IMR-90 (cell line): Measurements from ENCODE around the gene ARMC9. TPM values are rescaled to one million over a fixed set of nuclear protein-coding genes. Genes with fewer than 3 reads are reported as not detected.
A peak's percentile ranks its signal among the peaks of the same experiment; 100 is the strongest.

Experiments used
- ATAC-seq: fragments of 200-7000 bp; cut with Tn5 transposase; 2 replicates; pipeline ENCODE4 v1.9.1; 2020; ENCODE audit warnings: low read depth, mild to moderate bottlenecking, moderate library complexity
- BruUV-seq: library from RNA; stranded (reverse); fragments of 400-500 nt; replicated peaks from 2 replicates; lab custom pipeline; 2021; lab: Mats Ljungman, UMichigan
- CTCF ChIA-PET: fragments of 300-600 bp; formaldehyde crosslinking; extraction: SDS; loops from one replicate; lab custom pipeline; 2021; ENCODE audit warnings: antibody characterized with exemption; lab: Yijun Ruan, JAX
- POLR2A ChIA-PET: fragments of 300-600 bp; sonication (Branson Sonifier 250); formaldehyde crosslinking; loops from one replicate; lab custom pipeline; 2022; ENCODE audit warnings: antibody characterized with exemption; ENCODE audit not compliant: unreplicated experiment; lab: Charles Lee
- DNase-seq: peaks from one replicate; pipeline ENCODE4 v3.0.0; 2013
- H2AFZ ChIP-seq: replicated peaks from 2 replicates; pipeline ENCODE3; 2013; ENCODE audit warnings: low read length, mild to moderate bottlenecking; ENCODE audit not compliant: poor library complexity
- H2AK5ac ChIP-seq: 2 replicates; pipeline ENCODE4 v1.6.1; 2013; ENCODE audit warnings: low read depth, low read length, inconsistent platforms
- H2AK9ac ChIP-seq: replicated peaks from 2 replicates; pipeline ENCODE3; 2013; ENCODE audit warnings: mild to moderate bottlenecking, low read depth, low read length, moderate library complexity; ENCODE audit not compliant: poor library complexity
- H2BK120ac ChIP-seq: 2 replicates; pipeline ENCODE4 v1.6.1; 2013; ENCODE audit warnings: low read depth, low read length, inconsistent platforms
- H2BK15ac ChIP-seq: 3 replicates; pipeline ENCODE4 v1.6.1; 2013; ENCODE audit warnings: low read depth, low read length, inconsistent platforms
- H2BK20ac ChIP-seq: 2 replicates; pipeline ENCODE4 v1.6.1; 2013; ENCODE audit warnings: low read depth, mild to moderate bottlenecking, inconsistent platforms, low read length, moderate library complexity
- H2BK5ac ChIP-seq: 2 replicates; pipeline ENCODE4 v1.6.1; 2013; ENCODE audit warnings: mild to moderate bottlenecking, low read depth, low read length, inconsistent platforms; ENCODE audit not compliant: poor library complexity, severe bottlenecking
- H3K14ac ChIP-seq: replicated peaks from 2 replicates; pipeline ENCODE4 v1.6.1; 2013; ENCODE audit warnings: low read depth, low read length, inconsistent platforms
- H3K18ac ChIP-seq: 2 replicates; pipeline ENCODE4 v1.6.1; 2013; ENCODE audit warnings: low read depth, low read length, control low read depth
- H3K23ac ChIP-seq: 2 replicates; pipeline ENCODE4 v1.6.1; 2013; ENCODE audit warnings: low read depth, low read length, inconsistent platforms
- H3K27ac ChIP-seq: 2 replicates; pipeline ENCODE4 v1.5.1; 2013; ENCODE audit warnings: mild to moderate bottlenecking, control low read depth, low read length; ENCODE audit not compliant: insufficient read depth
- H3K27me3 ChIP-seq: 2 replicates; pipeline ENCODE4 v1.6.1; 2013; ENCODE audit warnings: low read length; ENCODE audit not compliant: control insufficient read depth, insufficient read depth
- H3K36me3 ChIP-seq: 2 replicates; pipeline ENCODE4 v1.6.1; 2013; ENCODE audit warnings: low read length, mixed read lengths; ENCODE audit not compliant: control insufficient read depth, insufficient read depth
- H3K4ac ChIP-seq: 2 replicates; pipeline ENCODE4 v1.6.1; 2013; ENCODE audit warnings: low read depth, low read length, inconsistent platforms
- H3K4me1 ChIP-seq: 2 replicates; pipeline ENCODE4 v1.6.1; 2013; ENCODE audit warnings: low read length, mixed read lengths; ENCODE audit not compliant: control insufficient read depth, insufficient read depth
- H3K4me2 ChIP-seq: 2 replicates; pipeline ENCODE4 v1.6.1; 2013; ENCODE audit warnings: low read depth, mild to moderate bottlenecking, control low read depth, low read length, moderate library complexity
- H3K4me3 ChIP-seq: 2 replicates; pipeline ENCODE4 v1.5.1; 2013; ENCODE audit warnings: low read depth, mild to moderate bottlenecking, control low read depth, low read length, moderate library complexity; ENCODE audit not compliant: insufficient read depth
- H3K56ac ChIP-seq: 2 replicates; pipeline ENCODE4 v1.6.1; 2013; ENCODE audit warnings: low read length, inconsistent platforms; ENCODE audit not compliant: insufficient read depth; ENCODE audit errors: extremely low read depth
- H3K79me1 ChIP-seq, 2 experiments: 2 replicates each; pipeline ENCODE4 v1.6.1; 2013; ENCODE audit warnings: low read length in 2 of 2, inconsistent platforms in 1 of 2, low read depth in 1 of 2
- H3K9ac ChIP-seq: 2 replicates; pipeline ENCODE4 v1.6.1; 2013; ENCODE audit warnings: low read depth, low read length, control low read depth
- H3K9me1 ChIP-seq: 2 replicates; pipeline ENCODE4 v1.6.1; 2013; ENCODE audit warnings: low read length, inconsistent platforms; ENCODE audit not compliant: insufficient read depth
- H3K9me3 ChIP-seq: 2 replicates; pipeline ENCODE4 v1.6.1; 2013; ENCODE audit warnings: low read length; ENCODE audit not compliant: control insufficient read depth, insufficient read depth
- H4K20me1 ChIP-seq: 2 replicates; pipeline ENCODE4 v1.6.1; 2013; ENCODE audit warnings: low read length, inconsistent platforms; ENCODE audit not compliant: insufficient read depth
- H4K5ac ChIP-seq: 2 replicates; pipeline ENCODE4 v1.6.1; 2013; ENCODE audit warnings: mild to moderate bottlenecking, low read depth, low read length, control low read depth
- H4K8ac ChIP-seq, 2 experiments: 2 replicates each; pipeline ENCODE4 v1.6.1; 2013; ENCODE audit warnings: low read depth in 2 of 2, low read length in 2 of 2, control low read depth in 1 of 2, inconsistent platforms in 1 of 2
- H4K91ac ChIP-seq: 2 replicates; pipeline ENCODE4 v1.6.1; 2013; ENCODE audit warnings: low read depth, low read length, inconsistent platforms; ENCODE audit not compliant: insufficient read depth
- BHLHE40 ChIP-seq: fragments of 150-350 bp; IDR thresholded peaks from 2 replicates; pipeline ENCODE4 v1.6.1; 2016; ENCODE audit warnings: mild to moderate bottlenecking, low read depth, low read length
- CEBPB ChIP-seq: IDR thresholded peaks from 2 replicates; pipeline ENCODE4 v1.6.1; 2012; ENCODE audit warnings: low read depth, low read length, improper control_type of control experiment
- CHD1 ChIP-seq: IDR thresholded peaks from 2 replicates; pipeline ENCODE4 v1.6.1; 2012; ENCODE audit warnings: low read depth, low read length, improper control_type of control experiment
- FOS ChIP-seq: fragments of 150-350 bp; IDR thresholded peaks from 2 replicates; pipeline ENCODE4 v1.6.1; 2016; ENCODE audit warnings: low read depth, low read length
- MAFK ChIP-seq: IDR thresholded peaks from 2 replicates; pipeline ENCODE4 v1.6.1; 2012; ENCODE audit warnings: low read depth, low read length, improper control_type of control experiment
- MAZ ChIP-seq: IDR thresholded peaks from 2 replicates; pipeline ENCODE4 v1.6.1; 2012; ENCODE audit warnings: low read depth, mild to moderate bottlenecking, low read length, improper control_type of control experiment, moderate library complexity, borderline replicate concordance
- MXI1 ChIP-seq: IDR thresholded peaks from 2 replicates; pipeline ENCODE4 v1.6.1; 2012; ENCODE audit warnings: low read depth, mild to moderate bottlenecking, low read length, moderate library complexity, borderline replicate concordance
- NFE2L2 ChIP-seq: fragments of 150-350 bp; IDR thresholded peaks from 2 replicates; pipeline ENCODE4 v1.6.1; 2016; ENCODE audit warnings: low read depth, mild to moderate bottlenecking, low read length
- POLR2A ChIP-seq: IDR thresholded peaks from 2 replicates; pipeline ENCODE4 v1.6.1; 2012; ENCODE audit warnings: mild to moderate bottlenecking, low read depth, low read length
- RAD21 ChIP-seq: IDR thresholded peaks from 2 replicates; pipeline ENCODE4 v1.6.1; 2012; ENCODE audit warnings: low read length, improper control_type of control experiment
- RCOR1 ChIP-seq: IDR thresholded peaks from 2 replicates; pipeline ENCODE4 v1.6.1; 2012; ENCODE audit warnings: mild to moderate bottlenecking, low read length, improper control_type of control experiment; ENCODE audit not compliant: insufficient replicate concordance
- RFX5 ChIP-seq: IDR thresholded peaks from 2 replicates; pipeline ENCODE4 v1.8.0; 2012; ENCODE audit warnings: low read depth, mild to moderate bottlenecking, low read length, moderate library complexity
- SMC3 ChIP-seq: fragments of 150-350 bp; IDR thresholded peaks from 2 replicates; pipeline ENCODE4 v1.6.1; 2016; ENCODE audit warnings: low read depth, mild to moderate bottlenecking, antibody characterized with exemption, low read length, moderate library complexity
- WGBS, 2 experiments: methylation state at CpG; one replicate each; pipeline versions ENCODE4 v1.1.5 to v1.1.7; 2013; ENCODE audit warnings: missing lambda C conversion rate in 2 of 2; ENCODE audit not compliant: insufficient read length in 1 of 2; ENCODE audit errors: extremely low coverage in 2 of 2; 5-methylcytosine and 5-hydroxymethylcytosine counted together
- dilution Hi-C: fragments of 300-500 bp; cut with HindIII; formaldehyde crosslinking; loops from one replicate; pipeline ENCODE4 v1.14.3; 2018; ENCODE audit warnings: low sequenced_read_pairs; ENCODE audit not compliant: unreplicated experiment
- in situ Hi-C: fragments of 300-500 bp; cut with MboI; formaldehyde crosslinking; loops from 3 replicates; pipeline ENCODE4 v1.14.3; 2019; ENCODE audit warnings: low sequenced_read_pairs, inconsistent platforms, mixed read lengths
- intact Hi-C: fragments of 100-400 bp; cut with micrococcal nuclease; formaldehyde crosslinking; loops from 2 replicates; pipeline ENCODE4 v1.10.0; 2022
- polyA plus RNA-seq, 3 experiments: library from polyadenylated mRNA; depleted of rRNA; stranded (reverse); fragments of >200 nt; gene quantifications; 2 replicates each; pipeline ENCODE4 v1.2.3, GENCODE V29; 2012; ENCODE audit warnings: low replicate concordance in 1 of 3
- total RNA-seq: library from RNA; depleted of rRNA; stranded (reverse); fragments of >200 nt; gene quantifications from 2 replicates; pipeline ENCODE4 v1.2.3, GENCODE V29; 2012
- TF ChIP-seq, protein P1 (sequence below): fragments of 150-350 bp; IDR thresholded peaks from 2 replicates; pipeline ENCODE4 v1.6.1; 2017; ENCODE audit warnings: mild to moderate bottlenecking, antibody characterized with exemption, low read length, low read depth
- TF ChIP-seq, protein P2 (sequence below): fragments of 150-350 bp; IDR thresholded peaks from 2 replicates; pipeline ENCODE4 v1.6.1; 2016; ENCODE audit warnings: low read depth, mild to moderate bottlenecking, low read length, moderate library complexity, borderline replicate concordance

The ARMC9 gene
- total and polyA plus RNA-seq, 2 of the 4 experiments (the other 2 are of a cell fraction), result 36.0 to 46.6 TPM

DNA sequence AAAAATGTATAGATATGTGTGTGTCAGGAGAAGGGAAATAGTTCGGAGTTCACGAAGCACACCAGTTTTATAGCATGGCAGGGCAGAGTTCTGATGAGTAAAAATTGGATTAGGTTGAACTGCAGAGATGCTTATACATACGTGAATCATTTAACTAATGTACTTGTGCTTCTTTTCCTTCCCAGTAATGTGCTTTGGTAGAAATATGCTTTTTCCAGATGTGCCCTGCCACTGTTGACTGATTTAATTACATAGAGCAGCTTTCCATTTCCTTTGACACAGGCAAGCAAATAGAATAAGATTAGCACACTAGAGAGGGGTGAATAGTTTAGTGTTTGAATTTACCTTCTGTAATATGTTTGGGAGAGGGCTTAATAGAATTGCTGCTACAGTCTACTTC lies 28.9 kb upstream of the ARMC9 start:
- peak overlapping the region; percentile 58; the same call in 1 of the 2 replicates for H3K4ac ChIP-seq
- peak overlapping the region; percentile 79; the same call in 1 of the 2 replicates for H2BK120ac ChIP-seq
- dilution Hi-C loops, result no loop called here
- H3K79me1 ChIP-seq, result peaks cover 8 to 36% of the 10 kb centered on the region in 2 experiments; a peak in 3 of 4 replicates
- no peaks in the 10 kb centered on the region for H3K27me3 ChIP-seq
- no peak overlapping the region for H3K4me2 ChIP-seq
- peak overlapping the region; percentile 39 for H4K5ac ChIP-seq
- in situ Hi-C loops, result no loop called here
- H3K9me3 ChIP-seq, result no peaks in the 10 kb centered on the region
- H3K4me3 ChIP-seq, result no peak overlapping the region
- WGBS, 2 experiments, result 93% methylated on average over 2 of the region's 3 CpGs; no CpG with 5 or more reads in 1 of the 2 experiments
- peak overlapping the region; percentile 21; the same call in 1 of the 2 replicates for H3K27ac ChIP-seq
- peaks cover 15% of the 10 kb centered on the region for H3K36me3 ChIP-seq
- peak overlapping the region; percentile 54; the same call in 1 of the 2 replicates for H2AK5ac ChIP-seq
- H2BK20ac ChIP-seq, result peak overlapping the region; percentile 84; the same call in 1 of the 2 replicates
- H3K9ac ChIP-seq, result no peak overlapping the region
- TF ChIP-seq RAD21 (no peak), RFX5 (no peak), CEBPB (no peak), MAFK (no peak), SMC3 (no peak), BHLHE40 (no peak), MXI1 (no peak), FOS (no peak), NFE2L2 (no peak), POLR2A (no peak), CHD1 (no peak), MAZ (no peak), RCOR1 (no peak)
- TF ChIP-seq, protein P1, sequence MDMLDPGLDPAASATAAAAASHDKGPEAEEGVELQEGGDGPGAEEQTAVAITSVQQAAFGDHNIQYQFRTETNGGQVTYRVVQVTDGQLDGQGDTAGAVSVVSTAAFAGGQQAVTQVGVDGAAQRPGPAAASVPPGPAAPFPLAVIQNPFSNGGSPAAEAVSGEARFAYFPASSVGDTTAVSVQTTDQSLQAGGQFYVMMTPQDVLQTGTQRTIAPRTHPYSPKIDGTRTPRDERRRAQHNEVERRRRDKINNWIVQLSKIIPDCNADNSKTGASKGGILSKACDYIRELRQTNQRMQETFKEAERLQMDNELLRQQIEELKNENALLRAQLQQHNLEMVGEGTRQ, result no peak
- TF ChIP-seq, protein P2, sequence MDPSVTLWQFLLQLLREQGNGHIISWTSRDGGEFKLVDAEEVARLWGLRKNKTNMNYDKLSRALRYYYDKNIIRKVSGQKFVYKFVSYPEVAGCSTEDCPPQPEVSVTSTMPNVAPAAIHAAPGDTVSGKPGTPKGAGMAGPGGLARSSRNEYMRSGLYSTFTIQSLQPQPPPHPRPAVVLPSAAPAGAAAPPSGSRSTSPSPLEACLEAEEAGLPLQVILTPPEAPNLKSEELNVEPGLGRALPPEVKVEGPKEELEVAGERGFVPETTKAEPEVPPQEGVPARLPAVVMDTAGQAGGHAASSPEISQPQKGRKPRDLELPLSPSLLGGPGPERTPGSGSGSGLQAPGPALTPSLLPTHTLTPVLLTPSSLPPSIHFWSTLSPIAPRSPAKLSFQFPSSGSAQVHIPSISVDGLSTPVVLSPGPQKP, result no peak
- H3K23ac ChIP-seq, result no peak overlapping the region
- H3K9me1 ChIP-seq, result peaks cover 4% of the 10 kb centered on the region
- POLR2A ChIA-PET, result no interaction called here
- H2AK9ac ChIP-seq, result no peak overlapping the region
- no peak overlapping the region; the same call in 2 of the 3 replicates for H2BK15ac ChIP-seq
- no peak overlapping the region for H2AFZ ChIP-seq
- peak overlapping the region; percentile 44 for H3K14ac ChIP-seq
- H2BK5ac ChIP-seq, result peak overlapping the region; percentile 38
- peak overlapping the region in 1 of 2 experiments; percentile 52; a peak in 2 of 4 replicates for H4K8ac ChIP-seq
- no TSS peak for BruUV-seq
- H3K4me1 ChIP-seq, result peaks cover 6% of the 10 kb centered on the region
- H3K18ac ChIP-seq, result peak overlapping the region; percentile 68
- ATAC-seq (no peak; the same call in 1 of the 2 replicates), DNase-seq (no peak)
- CTCF ChIA-PET, result no interaction called here
- peak overlapping the region; percentile 17; the same call in 1 of the 2 replicates for H4K91ac ChIP-seq
- intact Hi-C loops, result loop anchor here (2.0 kb wide), 1 partner anchor 39 kb away; no protein-coding TSS in a partner anchor
- no peaks in the 10 kb centered on the region for H4K20me1 ChIP-seq
- H3K56ac ChIP-seq, result no peak overlapping the region
